ENCODE data around the gene S100A16.

S100A16 gene

DNA sequence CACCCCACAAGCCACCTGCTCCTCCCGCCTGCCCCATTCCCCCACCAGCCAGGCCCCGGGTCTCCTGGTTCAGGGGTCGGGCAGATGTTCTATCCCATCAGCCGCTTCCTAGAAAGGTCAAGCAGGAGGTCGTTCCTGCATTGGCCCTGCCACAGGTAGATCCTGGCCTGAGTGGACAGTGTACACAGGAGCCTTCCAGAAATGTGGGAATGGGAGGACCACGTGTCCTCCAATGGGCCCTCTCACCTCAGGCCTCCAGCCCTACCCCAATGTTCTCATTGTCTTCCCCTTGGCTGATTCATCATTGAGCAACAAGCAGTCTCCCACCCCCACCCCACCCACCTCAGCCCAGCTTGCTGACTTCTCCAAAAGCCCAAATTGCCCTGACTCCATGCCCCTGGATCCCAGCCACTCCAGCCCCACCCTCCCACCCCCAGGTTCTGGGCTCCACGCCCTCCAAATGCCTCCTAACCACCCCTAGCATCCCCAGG lies 2.1 kb downstream of the S100A16 start:
- H3K36me3 ChIP-seq (ENCODE audit: control insufficient read depth, insufficient read depth, low read length): peaks cover 4% of the 10 kb centered on the region
- no peak overlapping the region for H3K4me3 ChIP-seq (ENCODE audit: low read length)
- H3K4me1 ChIP-seq (ENCODE audit: control insufficient read depth, insufficient read depth, low read length): peaks cover 18% of the 10 kb centered on the region
- no peak overlapping the region for H3K9ac ChIP-seq (ENCODE audit: low read length)
- no peak overlapping the region for H3K27ac ChIP-seq (ENCODE audit: low read depth, low read length)
- H3K27me3 ChIP-seq (ENCODE audit: control insufficient read depth, insufficient read depth, low read length): no peaks in the 10 kb centered on the region

DNA sequence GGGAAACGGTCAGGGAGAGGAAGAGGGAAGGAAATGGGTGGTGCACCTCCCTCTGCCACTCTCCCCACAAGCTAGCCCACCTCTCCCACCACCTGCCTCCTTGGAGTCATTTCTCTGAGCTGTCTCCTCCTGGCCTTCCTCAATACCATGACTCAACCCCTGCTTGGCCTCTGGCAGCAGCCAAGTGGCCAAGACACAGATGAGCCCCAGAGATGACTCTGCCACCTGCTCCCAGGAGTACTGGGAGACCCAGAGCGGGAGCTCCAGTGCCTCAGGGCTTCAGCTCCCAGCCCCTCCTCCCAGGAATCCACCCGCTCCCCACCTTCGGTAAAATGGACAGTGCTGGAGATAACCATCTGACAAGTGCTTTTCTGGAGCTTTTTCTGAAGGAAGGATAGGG lies 2.6 kb downstream of the S100A16 start:
- Histone ChIP-seq H3K4me1 (ENCODE audit: control insufficient read depth, insufficient read depth, low read length) (peaks cover 18% of the 10 kb centered on the region), H3K27me3 (ENCODE audit: control insufficient read depth, insufficient read depth, low read length) (no peaks in the 10 kb centered on the region), H3K27ac (ENCODE audit: low read depth, low read length) (peak overlapping the region; percentile 61), H3K4me3 (ENCODE audit: low read length) (peak overlapping the region; percentile 19), H3K9ac (ENCODE audit: low read length) (no peak overlapping the region), H3K36me3 (ENCODE audit: control insufficient read depth, insufficient read depth, low read length) (peaks cover 4% of the 10 kb centered on the region)

DNA sequence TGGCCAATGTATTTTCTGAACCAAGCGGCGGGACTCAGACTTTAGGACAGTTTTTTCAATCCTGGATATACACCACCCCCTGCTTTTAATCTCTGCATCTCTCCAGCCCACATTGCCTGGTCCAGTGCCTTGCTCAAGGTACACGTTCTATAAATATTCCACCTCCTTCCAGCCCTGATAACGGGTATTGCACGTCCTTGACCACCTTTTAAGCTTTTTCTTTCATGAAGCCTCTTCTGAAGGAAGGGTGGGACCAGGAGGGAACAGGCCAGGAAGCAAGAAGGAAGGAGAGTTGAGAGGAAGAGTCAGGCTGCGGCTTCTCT lies 3.4 kb downstream of the S100A16 start:
- Histone ChIP-seq H3K36me3 (ENCODE audit: control insufficient read depth, insufficient read depth, low read length) (peaks cover 4% of the 10 kb centered on the region), H3K4me3 (ENCODE audit: low read length) (peak overlapping the region; percentile 57), H3K27me3 (ENCODE audit: control insufficient read depth, insufficient read depth, low read length) (no peaks in the 10 kb centered on the region), H3K4me1 (ENCODE audit: control insufficient read depth, insufficient read depth, low read length) (peaks cover 18% of the 10 kb centered on the region), H3K27ac (ENCODE audit: low read depth, low read length) (peak overlapping the region; percentile 61), H3K9ac (ENCODE audit: low read length) (no peak overlapping the region)

DNA sequence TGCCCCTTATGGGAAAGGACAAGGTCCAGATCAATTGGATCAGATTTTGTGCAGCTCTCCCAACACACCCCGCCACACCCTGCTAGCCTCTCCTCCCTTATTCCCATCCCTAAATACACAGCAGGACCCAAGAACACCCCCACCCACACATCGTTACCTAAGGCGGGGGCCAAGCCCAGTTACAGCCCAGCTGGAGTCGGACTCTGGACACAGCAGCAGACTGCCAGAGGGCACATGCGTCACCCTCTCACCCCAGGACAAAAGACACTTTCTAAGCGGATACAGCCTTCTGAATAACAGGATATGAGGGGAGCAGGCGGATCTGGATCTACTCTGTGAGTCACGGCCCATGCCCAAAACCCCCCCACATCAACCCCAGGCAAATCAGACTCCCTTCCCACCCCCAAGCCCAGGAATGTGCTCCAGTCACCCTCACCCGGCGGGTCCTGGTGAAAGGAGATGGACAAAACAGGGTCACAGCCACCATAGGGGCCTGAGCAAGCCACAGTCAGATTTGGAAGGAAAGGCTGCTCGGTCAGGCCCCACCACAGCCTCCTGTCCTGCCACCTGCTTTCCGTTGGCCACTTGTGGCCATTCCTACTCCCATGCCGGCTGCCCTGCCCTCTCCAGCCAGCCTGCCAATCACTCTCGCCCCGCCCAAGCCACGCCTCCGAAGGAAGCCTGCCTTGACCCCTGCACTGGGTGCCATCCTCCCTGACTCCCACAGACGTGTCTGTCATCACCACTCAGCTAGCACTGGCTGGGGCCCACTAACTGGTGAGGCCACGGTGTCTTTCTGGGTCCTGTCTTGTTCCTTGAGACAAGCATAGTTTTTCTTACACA lies 4.0 kb downstream of the S100A16 start:
- Histone ChIP-seq H3K4me3 (ENCODE audit: low read length) (peak overlapping the region; percentile 57), H3K4me1 (ENCODE audit: control insufficient read depth, insufficient read depth, low read length) (peaks cover 18% of the 10 kb centered on the region), H3K27me3 (ENCODE audit: control insufficient read depth, insufficient read depth, low read length) (no peaks in the 10 kb centered on the region), H3K9ac (ENCODE audit: low read length) (peak overlapping the region; percentile 45), H3K36me3 (ENCODE audit: control insufficient read depth, insufficient read depth, low read length) (peaks cover 4% of the 10 kb centered on the region), H3K27ac (ENCODE audit: low read depth, low read length) (peak overlapping the region; percentile 61)

DNA sequence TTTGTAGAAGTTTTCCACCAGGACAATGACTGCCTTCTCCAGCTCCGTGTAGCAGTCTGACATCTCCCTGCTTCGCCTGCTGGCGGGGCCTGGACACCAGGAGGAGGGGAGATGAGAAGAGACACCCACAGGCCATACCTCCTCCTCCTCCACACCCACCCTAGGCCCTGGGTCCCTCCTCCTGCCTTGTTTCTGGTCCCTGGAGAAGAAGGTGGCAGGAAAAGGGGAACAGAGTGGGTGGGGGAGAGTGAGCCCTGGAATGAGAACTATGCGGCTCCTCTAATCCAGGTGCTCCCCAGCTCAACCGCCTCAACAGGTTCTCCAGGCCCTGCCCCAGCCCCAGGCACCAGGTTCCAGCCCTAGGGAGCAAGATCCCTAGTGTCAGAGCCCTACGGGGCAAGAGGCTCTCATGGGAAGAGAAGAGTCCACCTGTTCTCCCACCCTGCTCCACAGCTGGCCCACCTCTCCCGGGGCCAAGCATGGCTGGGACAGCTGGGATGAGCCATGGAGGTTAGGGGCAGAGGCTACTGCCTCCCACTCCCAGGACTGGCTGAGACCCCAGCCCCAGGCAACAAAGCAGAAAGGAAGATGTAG lies 4.8 kb downstream of the S100A16 start:
- Histone ChIP-seq H3K9ac (ENCODE audit: low read length) (no peak overlapping the region), H3K36me3 (ENCODE audit: control insufficient read depth, insufficient read depth, low read length) (peaks cover 4% of the 10 kb centered on the region), H3K27me3 (ENCODE audit: control insufficient read depth, insufficient read depth, low read length) (no peaks in the 10 kb centered on the region), H3K4me1 (ENCODE audit: control insufficient read depth, insufficient read depth, low read length) (peaks cover 16% of the 10 kb centered on the region), H3K4me3 (ENCODE audit: low read length) (peak overlapping the region; percentile 57), H3K27ac (ENCODE audit: low read depth, low read length) (peak overlapping the region; percentile 61)

DNA sequence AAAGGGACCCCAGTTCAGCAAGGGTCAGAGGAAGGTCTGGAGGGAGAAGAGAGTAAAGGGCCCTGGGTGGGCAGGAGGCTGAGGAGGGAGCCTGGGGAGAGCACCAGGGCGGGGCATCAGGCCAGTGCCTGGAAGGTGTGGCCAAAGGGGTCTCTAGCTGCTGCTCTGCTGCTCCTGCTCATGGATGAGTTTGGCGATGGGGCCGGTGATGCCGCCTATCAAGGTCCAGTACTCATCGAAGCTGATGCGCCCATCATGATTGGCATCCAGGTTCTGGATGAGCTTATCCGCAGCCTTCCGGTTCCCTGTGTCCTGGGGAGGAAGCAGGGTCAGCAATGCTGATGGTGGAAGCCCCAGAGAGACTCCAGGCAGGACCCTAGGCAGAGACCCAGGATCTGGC lies 5.6 kb downstream of the S100A16 start:
- Histone ChIP-seq H3K36me3 (ENCODE audit: control insufficient read depth, insufficient read depth, low read length) (peaks cover 4% of the 10 kb centered on the region), H3K27ac (ENCODE audit: low read depth, low read length) (no peak overlapping the region), H3K9ac (ENCODE audit: low read length) (no peak overlapping the region), H3K4me3 (ENCODE audit: low read length) (no peak overlapping the region), H3K27me3 (ENCODE audit: control insufficient read depth, insufficient read depth, low read length) (no peaks in the 10 kb centered on the region), H3K4me1 (ENCODE audit: control insufficient read depth, insufficient read depth, low read length) (peaks cover 16% of the 10 kb centered on the region)

DNA sequence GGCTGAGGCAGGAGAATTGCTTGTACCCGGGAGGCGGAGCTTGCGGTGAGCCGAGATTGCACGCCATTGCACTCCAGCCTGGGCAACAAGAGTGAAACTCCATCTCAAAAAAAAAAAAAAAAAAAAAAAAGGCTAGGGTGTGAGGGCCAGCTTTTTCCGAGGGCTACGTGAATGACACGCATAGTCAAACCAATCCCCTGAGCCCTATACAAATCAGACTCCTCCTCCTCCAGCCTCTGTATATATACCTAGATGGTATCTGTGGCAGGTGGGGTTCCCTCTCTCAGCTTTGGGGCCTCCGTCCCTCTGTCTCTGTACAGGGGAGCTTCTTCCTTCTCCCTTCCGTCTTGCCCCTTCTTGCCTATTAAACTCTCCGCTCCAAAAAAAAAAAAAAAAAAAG lies 6.7 kb downstream of the S100A16 start:
- H3K36me3 ChIP-seq (ENCODE audit: control insufficient read depth, insufficient read depth, low read length): peaks cover 4% of the 10 kb centered on the region
- peaks cover 11% of the 10 kb centered on the region for H3K4me1 ChIP-seq (ENCODE audit: control insufficient read depth, insufficient read depth, low read length)
- no peaks in the 10 kb centered on the region for H3K27me3 ChIP-seq (ENCODE audit: control insufficient read depth, insufficient read depth, low read length)
- H3K9ac ChIP-seq (ENCODE audit: low read length): no peak overlapping the region
- H3K4me3 ChIP-seq (ENCODE audit: low read length): no peak overlapping the region
- no peak overlapping the region for H3K27ac ChIP-seq (ENCODE audit: low read depth, low read length)

DNA sequence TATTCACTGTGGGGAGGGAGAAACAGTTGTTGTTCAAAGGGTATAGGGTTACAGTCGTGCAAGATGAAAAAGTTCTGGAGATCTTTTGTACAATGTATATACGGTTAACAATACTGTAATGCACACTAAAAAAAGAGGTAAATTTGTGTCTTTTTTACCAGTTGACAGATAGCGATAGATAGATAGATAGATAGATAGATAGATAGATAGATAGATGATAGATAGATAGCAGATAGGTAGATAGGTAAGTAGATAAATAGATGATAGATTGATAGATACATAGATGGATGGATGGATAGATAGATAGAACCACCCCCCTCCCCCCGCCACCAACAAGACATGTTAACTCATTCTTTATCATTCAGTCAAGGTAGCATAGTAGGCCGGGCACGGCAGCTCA lies 10.2 kb downstream of the S100A16 start:
- H3K4me1 ChIP-seq (ENCODE audit: control insufficient read depth, insufficient read depth, low read length): no peaks in the 10 kb centered on the region
- H3K27ac ChIP-seq (ENCODE audit: low read depth, low read length): no peak overlapping the region
- H3K36me3 ChIP-seq (ENCODE audit: control insufficient read depth, insufficient read depth, low read length): peaks cover 4% of the 10 kb centered on the region
- no peak overlapping the region for H3K4me3 ChIP-seq (ENCODE audit: low read length)
- H3K27me3 ChIP-seq (ENCODE audit: control insufficient read depth, insufficient read depth, low read length): no peaks in the 10 kb centered on the region
- H3K9ac ChIP-seq (ENCODE audit: low read length): no peak overlapping the region

DNA sequence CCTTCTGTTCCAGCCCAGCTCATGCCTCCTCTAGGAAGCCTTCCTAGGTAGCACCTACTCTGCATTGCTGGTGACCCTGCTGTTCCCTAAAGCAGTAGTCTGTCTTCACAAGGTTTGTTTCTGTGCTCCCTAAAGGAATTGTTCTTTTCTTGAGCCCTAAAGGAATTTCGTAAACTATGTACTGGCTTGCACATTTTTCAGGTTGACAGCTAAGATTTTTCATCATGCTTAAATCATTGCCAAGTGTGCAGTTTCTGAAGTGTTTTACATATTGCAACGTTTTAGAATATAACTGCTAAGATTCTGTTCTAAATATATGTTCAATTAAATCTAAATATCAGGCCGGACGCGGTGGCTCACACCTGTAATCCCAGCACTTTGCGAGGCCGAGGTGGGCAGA lies 13.1 kb downstream of the S100A16 start:
- H3K4me1 ChIP-seq (ENCODE audit: control insufficient read depth, insufficient read depth, low read length): no peaks in the 10 kb centered on the region
- no peak overlapping the region for H3K4me3 ChIP-seq (ENCODE audit: low read length)
- H3K27ac ChIP-seq (ENCODE audit: low read depth, low read length): no peak overlapping the region
- no peaks in the 10 kb centered on the region for H3K27me3 ChIP-seq (ENCODE audit: control insufficient read depth, insufficient read depth, low read length)
- no peaks in the 10 kb centered on the region for H3K36me3 ChIP-seq (ENCODE audit: control insufficient read depth, insufficient read depth, low read length)
- H3K9ac ChIP-seq (ENCODE audit: low read length): no peak overlapping the region

DNA sequence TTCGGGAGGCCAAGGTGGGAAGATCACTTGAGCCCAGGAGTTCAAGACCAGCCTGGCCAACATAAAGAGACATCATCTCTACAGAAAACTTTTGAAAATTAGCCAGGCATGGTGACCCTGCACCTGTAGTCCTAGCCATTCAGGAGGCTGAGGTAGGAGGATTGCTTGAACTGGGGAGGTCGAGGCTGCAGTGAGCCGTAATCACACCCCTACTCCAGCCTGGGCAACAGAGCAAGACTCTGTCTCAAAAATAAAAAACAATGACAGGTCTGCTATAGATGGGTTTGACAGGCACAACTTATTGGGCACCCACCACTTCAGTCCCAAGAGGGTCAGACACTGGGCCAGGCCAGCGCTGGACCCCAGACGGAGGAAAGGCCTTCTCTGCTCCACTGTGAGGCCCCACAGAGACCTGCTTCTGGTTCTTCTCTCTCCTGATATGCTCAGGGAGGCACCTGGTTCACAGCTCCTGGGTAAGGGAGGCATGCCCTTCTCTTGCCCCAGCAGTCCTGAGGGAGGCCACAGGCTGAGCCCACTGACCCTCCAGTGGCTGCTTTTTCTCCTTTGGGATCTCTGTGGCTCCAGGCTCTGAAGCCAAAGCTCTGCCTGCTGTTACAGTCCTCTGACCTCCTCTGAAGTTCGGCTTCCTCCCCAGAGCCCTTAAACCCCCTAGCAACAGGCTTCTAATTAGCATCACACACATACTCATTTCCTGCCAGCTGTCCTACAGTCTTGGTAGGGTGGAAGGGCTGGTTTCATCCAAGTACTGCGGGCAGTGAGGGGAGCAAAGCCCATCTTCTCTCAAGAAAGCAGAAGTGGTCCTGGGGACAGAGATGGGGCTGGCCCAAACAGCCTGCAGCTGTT lies 14.4 kb downstream of the S100A16 start:
- H3K4me1 ChIP-seq (ENCODE audit: control insufficient read depth, insufficient read depth, low read length): no peaks in the 10 kb centered on the region
- no peak overlapping the region for H3K4me3 ChIP-seq (ENCODE audit: low read length)
- H3K9ac ChIP-seq (ENCODE audit: low read length): no peak overlapping the region
- no peak overlapping the region for H3K27ac ChIP-seq (ENCODE audit: low read depth, low read length)
- no peaks in the 10 kb centered on the region for H3K27me3 ChIP-seq (ENCODE audit: control insufficient read depth, insufficient read depth, low read length)
- H3K36me3 ChIP-seq (ENCODE audit: control insufficient read depth, insufficient read depth, low read length): no peaks in the 10 kb centered on the region

DNA sequence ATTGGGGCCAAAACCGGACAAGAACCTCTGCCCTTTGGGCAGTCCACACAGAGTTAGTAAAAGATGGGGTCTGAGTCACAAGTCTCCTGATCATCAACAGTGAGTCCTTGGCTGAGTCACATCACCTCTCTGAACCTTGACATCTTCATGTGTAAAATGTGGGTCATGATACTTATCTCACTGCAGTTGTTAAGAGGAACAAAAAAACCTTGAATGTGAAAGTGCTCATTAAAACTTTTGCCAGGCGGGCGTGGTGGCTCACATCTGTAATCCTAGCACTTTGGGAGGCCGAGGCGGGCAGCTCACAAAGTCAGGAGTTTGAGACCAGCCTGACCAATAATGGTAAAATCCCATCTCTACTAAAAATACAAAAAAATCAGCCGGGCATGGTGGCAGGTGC lies 15.7 kb downstream of the S100A16 start:
- no peak overlapping the region for H3K9ac ChIP-seq (ENCODE audit: low read length)
- no peak overlapping the region for H3K4me3 ChIP-seq (ENCODE audit: low read length)
- no peaks in the 10 kb centered on the region for H3K36me3 ChIP-seq (ENCODE audit: control insufficient read depth, insufficient read depth, low read length)
- H3K27me3 ChIP-seq (ENCODE audit: control insufficient read depth, insufficient read depth, low read length): no peaks in the 10 kb centered on the region
- H3K4me1 ChIP-seq (ENCODE audit: control insufficient read depth, insufficient read depth, low read length): no peaks in the 10 kb centered on the region
- no peak overlapping the region for H3K27ac ChIP-seq (ENCODE audit: low read depth, low read length)

DNA sequence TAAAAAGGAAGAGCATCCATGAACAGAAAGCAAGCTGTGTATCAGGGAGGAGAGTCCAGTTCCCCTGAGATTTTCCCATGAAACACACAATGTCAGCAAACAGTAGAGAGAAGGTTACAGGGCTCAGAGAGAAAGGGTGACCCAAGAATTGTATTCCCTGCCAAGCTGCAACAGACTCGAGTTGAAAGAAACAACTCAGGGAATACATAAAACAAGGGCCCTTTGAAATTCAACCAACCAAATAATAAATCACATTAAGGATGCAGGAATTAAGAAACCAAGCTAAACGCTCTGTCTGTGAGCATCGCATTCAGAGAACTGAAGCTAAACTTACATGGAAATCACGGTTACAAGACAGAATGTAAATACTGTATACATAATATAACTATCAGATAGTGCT lies 20.2 kb downstream of the S100A16 start:
- Histone ChIP-seq H3K4me3 (ENCODE audit: low read length) (no peak overlapping the region), H3K27me3 (ENCODE audit: control insufficient read depth, insufficient read depth, low read length) (no peaks in the 10 kb centered on the region), H3K9ac (ENCODE audit: low read length) (no peak overlapping the region), H3K36me3 (ENCODE audit: control insufficient read depth, insufficient read depth, low read length) (no peaks in the 10 kb centered on the region), H3K27ac (ENCODE audit: low read depth, low read length) (no peak overlapping the region), H3K4me1 (ENCODE audit: control insufficient read depth, insufficient read depth, low read length) (no peaks in the 10 kb centered on the region)
